ENCODE data around the gene UNC13A.

Gene UNC13A

DNA sequence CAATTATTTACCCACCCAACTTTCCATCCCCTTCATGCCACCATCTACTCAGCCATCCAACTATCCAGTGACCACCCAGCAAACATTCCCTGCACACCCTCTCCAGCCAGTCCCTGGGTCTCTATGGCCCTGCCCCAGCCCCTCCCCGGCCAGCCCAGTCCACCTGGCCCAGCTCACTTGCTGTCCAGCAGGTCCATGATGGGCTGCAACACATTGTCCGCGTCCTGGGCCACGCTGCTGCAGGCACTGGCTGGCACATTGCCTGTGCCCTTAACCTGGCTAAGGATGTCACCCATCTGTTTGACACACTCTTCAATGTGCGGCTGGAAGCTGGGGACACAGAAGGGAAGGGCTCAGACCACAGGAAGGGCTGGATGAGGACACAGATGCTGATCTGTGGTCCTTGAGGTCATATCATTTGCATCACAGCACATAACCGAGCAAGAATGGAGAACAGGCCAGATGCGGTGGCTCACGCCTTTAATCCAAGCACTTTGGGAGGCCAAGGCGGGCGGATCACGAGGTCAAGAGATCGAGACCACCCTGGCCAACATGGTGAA lies 61.6 kb downstream of the UNC13A start:
- no peak for DNase-seq

DNA sequence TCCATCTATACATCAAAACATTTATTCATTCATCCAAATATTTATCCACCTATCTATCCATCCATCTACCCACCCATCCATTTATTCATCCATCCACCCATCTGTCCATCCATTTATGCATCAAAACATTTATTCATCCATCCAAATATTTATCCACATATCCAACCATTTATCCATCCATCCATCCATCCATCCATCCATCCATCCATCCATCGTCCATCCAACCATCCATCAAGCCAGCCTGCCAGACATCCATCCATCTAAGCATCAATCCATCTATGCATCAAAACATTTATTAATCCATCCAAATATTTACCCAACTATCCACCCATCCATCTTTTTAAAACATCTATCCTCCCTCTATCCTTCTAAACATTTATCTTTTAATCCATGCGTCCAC lies 62.2 kb downstream of the UNC13A start:
- no peak for DNase-seq

DNA sequence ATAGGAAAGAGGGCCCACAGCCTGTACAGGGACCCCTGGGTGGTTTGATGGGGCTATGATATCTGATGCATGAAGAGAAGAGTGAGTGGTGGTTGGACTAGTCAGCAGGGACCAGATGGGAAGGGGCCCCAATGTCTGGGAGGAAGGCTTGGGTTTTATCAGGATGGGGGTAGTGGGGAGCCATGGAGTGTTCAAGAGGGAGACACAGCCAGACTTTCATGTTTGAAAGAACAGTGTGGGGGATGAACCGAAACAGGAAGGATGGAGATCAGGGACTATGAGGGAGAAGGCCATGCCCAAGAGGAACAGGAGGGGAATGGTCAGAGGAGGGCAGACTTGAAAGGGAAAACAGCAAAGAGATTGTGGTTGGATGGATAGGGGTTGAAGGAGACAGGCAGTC lies 63.1 kb downstream of the UNC13A start:
- no peak for DNase-seq

DNA sequence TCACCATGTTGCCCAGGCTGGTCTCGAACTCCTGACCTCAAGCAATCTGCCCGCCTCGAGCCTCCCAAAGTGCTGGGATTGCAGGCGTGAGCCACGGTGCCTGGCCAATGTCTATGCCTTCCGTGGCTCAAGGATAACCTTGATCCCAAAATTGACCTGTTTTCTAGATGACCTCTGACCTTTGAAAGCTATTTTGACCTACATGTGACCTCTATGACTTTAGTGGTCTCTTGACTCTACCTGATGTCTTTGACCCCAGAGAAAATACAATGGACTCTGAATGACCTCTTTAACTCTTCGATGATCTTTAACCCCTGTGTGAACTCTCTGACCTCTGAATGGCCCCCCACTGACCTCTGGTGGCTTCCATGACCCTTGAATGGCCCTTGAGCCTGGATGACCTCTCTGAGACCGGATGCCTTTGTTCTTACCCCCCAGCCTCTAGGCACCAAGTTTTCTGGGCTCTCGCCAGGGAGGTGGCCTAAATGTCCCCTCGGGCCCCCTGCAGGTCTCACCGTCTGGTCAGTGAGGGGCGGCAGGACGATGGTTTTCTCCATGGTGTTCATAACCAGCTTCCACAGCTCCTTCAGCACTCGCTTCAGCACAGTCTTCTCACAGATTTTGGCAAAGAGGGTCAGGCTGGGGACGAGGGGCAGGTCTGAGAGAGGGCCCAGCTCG lies 63.7 kb downstream of the UNC13A start:
- no peak for DNase-seq

- no peak for DNase-seq
Observed at GRCh38 chr19:17623224-17623935, 64.8 kb downstream of the UNC13A start.

GRCh38 chr19:17620696-17621095 lies 67.5 kb downstream of the UNC13A start:
- no peak for DNase-seq

DNA sequence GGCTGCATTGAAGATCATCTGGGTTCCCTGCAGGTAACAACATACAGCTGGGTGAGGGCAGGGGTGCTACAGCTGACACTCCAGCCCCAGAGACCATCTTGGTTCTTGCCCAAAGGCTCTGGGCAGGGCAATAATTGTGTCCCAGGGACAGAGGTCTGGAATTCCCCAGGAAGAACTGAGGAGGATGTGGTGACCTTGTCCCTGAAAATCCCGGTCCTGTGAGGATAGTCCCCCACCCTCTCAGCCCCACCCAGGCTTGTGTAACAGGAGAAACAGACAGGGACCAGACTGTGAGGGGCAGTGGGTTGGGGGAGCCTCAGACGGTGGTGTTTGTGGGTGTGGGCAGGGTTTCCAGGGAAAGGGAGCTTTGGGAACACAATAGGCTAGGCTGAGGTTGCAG lies 69.2 kb downstream of the UNC13A start:
- no peak for DNase-seq

- no peak for DNase-seq
Observed at GRCh38 chr19:17618281-17618903, 69.8 kb downstream of the UNC13A start.

GRCh38 chr19:17617807-17618192 lies 70.4 kb downstream of the UNC13A start:
- DNase-seq: no peak

DNA sequence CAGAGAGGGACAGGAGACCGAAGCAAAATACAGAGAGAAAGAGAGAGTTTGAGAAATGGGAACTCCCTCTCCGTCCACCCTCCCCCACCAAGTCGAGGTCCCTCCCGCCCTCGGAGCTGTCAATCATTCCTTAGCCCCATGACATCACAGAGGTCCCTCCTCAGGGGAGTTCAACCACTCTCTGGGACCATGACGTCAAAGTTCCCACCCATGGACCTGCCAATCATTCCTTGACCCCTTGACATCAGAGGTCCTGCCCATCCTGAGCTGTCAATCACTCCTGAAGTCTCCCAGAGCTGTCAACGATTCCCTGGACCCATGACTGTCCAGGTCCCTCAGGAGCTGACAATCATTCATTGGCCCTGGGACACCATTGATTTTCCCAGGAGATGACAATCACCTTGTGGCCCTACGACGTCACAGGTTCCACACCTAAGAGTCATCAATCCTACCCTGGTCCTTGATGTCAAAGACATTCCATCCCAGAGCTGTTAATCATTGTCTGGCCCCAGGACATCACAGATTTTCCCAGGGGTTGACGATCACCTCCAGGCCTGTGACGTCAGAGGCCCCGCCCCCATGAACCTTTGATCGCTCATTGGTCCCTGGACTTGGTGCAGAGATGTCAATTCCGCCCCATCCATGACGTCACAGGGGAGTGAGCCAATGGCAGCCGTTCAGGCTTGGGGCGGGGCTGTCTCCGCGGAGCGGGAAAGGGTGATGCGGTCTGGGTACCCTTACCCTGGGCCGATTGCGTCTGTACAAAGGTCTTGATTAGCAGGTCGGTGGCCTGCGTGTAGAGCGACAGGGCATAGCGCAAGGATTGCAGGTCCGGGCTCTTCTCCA lies 71.0 kb downstream of the UNC13A start:
- DNase-seq: no peak

DNA sequence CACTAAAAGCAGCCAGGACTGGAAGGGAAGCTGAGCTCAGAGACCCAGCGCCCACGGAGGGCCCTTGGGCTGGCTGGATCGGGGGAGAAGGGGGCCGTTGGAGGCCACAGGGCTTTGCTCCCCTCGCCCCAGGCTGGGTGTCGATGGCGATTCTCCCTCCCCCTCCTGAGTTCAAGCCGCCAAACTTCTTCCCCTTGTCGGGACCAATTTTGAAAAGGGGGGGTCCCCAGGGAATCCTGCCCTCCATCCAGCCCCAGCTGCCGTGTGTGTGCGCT lies 71.5 kb downstream of the UNC13A start:
- no peak for DNase-seq

DNA sequence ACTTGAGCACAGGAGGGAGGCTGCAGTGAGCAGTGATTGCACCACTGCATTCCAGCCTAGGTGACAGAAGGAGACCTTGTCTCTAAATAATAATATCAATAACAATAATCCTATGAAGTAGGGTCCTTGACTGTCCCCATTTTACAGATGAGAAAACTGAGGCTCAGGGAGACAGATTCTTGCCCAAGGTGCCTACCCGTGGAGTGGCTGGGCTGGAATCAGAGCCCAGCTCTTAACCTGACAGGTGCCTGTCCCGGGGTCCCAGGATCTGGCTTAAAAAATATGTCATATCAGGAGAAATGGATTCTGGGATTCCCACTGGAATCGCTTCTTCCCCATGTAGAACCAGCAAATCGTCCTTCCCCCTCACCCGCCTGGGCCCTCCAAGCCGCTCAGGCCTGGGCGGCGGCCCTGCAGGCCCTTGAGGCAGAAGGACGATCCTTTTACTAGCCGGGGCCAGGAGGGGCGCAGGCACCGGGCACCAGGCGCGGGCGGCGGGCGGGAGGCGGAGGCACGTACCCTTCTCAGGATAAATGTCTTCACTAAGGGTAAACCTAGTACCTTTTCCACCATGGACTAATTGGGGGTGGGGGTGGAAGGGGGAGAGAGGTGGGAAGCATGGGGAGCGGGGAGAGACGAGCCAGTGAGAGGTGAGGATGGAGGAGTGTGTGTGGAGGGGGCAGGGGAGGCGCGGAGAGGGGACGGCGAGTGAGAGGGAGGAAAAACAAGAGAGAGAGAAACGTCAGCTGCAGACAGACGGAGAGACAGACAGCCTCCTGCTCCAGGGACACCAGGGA lies 72.1 kb downstream of the UNC13A start:
- no peak for DNase-seq

- no peak for DNase-seq
Observed at GRCh38 chr19:17614476-17614875, 73.7 kb downstream of the UNC13A start.

DNA sequence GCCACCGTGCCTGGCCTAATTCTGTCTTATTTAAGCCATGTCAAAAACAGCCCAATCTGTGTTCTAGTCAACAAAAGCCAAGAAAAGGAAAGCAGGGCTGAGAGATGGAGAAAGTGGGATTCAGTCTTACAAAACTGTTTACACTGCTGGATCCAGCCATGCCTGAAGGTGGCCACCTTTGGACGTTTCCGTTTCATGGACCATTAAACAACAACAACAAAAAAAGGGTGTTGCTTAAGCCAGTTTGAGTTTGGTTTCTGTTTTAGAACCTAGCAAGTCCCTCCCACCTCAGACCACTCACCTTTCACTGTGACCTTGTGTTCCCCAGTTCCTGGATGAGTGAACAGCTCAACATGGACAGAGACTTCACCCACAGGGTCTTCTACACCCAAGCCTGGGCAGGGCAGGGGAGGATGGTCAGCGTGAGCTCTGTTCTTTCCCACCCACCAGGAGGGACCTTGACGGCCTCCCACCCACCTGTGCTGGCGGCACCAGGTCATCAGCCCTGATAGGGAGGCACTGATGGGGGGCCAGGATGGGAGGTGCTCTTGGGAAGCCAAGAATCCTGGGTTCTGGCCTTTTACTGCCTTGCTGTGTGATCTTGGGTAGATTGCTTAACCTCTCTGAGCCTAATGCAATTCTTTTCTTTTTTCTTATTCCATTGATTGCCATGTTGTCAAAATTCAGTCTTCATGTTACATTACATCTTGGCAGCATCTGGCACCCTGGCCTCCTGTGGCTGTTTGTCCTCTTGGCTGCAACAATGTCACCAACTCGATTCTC lies 76.5 kb downstream of the UNC13A start:
- no peak for DNase-seq

GRCh38 chr19:17610384-17610783 lies 77.8 kb downstream of the UNC13A start:
- DNase-seq: no peak

DNA sequence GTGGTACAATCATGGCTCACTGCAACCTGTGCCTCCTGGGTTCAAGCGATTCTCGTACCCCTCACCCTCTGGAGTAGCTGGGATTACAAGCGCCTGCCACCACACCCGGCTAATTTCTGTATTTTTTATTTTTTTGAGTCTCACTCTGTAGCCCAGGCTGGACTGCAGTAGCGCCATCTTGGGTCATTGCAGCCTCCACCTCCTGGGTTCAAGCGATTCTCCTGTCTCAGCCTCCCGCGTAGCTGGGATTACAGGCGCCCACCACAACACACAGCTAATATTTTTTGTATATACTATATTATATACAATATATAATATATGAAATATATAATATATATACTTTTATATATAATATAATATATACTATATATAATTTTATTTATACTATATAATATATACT lies 80.2 kb downstream of the UNC13A start:
- DNase-seq: no peak

- no peak for DNase-seq
Observed at GRCh38 chr19:17606590-17607185, 81.5 kb downstream of the UNC13A start.

GRCh38 chr19:17605761-17606589 lies 82.2 kb downstream of the UNC13A start:
- peak; percentile 84 for DNase-seq

GRCh38 chr19:17605117-17605516 lies 83.0 kb downstream of the UNC13A start:
- no peak for DNase-seq

Measured in right kidney (tissue), 1 donor.